Upper lobe of left lung (tissue), 6 donors: ENCODE results near the gene PRKN. TPM values are rescaled to one million over a fixed set of nuclear protein-coding genes. Genes with fewer than 3 reads are reported as not detected.

Experiments
- ATAC-seq, 2 donors: fragments of 200-7000 bp; cut with Tn5 transposase; one replicate each; pipeline ENCODE4 v1.9.1; 2022; ENCODE audit warnings: mild to moderate bottlenecking in 2 of 2, moderate library complexity in 2 of 2; ENCODE audit not compliant: low FRiP score in 2 of 2
- DNase-seq, 2 donors: peaks; one replicate each; pipeline ENCODE4 v3.0.0-alpha.2; 2019 to 2020
- H3K27ac ChIP-seq, 4 donors: fragments of 200-600 bp; sonication (generic); one replicate each; pipeline ENCODE4 v1.5.1; 2016 to 2019
- H3K27me3 ChIP-seq, 4 donors: fragments of 200-600 bp; sonication (generic); one replicate each; pipeline ENCODE4 v1.5.1; 2017 to 2019
- H3K36me3 ChIP-seq, 4 donors: fragments of 200-600 bp; sonication (generic); one replicate each; pipeline ENCODE4 v1.5.1; 2016 to 2019
- H3K4me1 ChIP-seq, 4 donors: fragments of 200-600 bp; sonication (generic); one replicate each; pipeline ENCODE4 v1.5.1; 2018 to 2019
- H3K4me3 ChIP-seq, 4 donors: fragments of 200-600 bp; sonication (generic); one replicate each; pipeline ENCODE4 v1.5.1; 2017 to 2019; ENCODE audit warnings: mild to moderate bottlenecking in 2 of 4, moderate library complexity in 1 of 4
- H3K9me3 ChIP-seq, 4 donors: fragments of 200-600 bp; sonication (generic); one replicate each; pipeline ENCODE4 v1.5.1; 2018 to 2019
- CTCF ChIP-seq, 6 experiments: fragments of 450-650 bp in 4 of 6; fragments of 200-600 bp in 2 of 6; sonication (generic) in 2 of 6; IDR thresholded peaks; one replicate each; pipeline ENCODE4 v1.5.1; 2016 to 2019; ENCODE audit warnings: antibody characterized with exemption in 6 of 6
- EP300 ChIP-seq, 4 donors: sonication (generic); formaldehyde crosslinking; IDR thresholded peaks; one replicate each; pipeline ENCODE4 v1.5.1; 2017; ENCODE audit warnings: antibody characterized with exemption in 4 of 4, control low read depth in 2 of 4
- POLR2A ChIP-seq, 4 donors: fragments of 450-650 bp; IDR thresholded peaks; one replicate each; pipeline ENCODE4 v1.5.1; 2016 to 2017; ENCODE audit warnings: antibody characterized with exemption in 4 of 4, mild to moderate bottlenecking in 2 of 4
- POLR2AphosphoS5 ChIP-seq, 2 donors: sonication (generic); formaldehyde crosslinking; IDR thresholded peaks; one replicate each; pipeline ENCODE4 v1.5.1; 2017; ENCODE audit warnings: antibody characterized with exemption in 2 of 2
- WGBS, 2 donors: methylation state at CpG; one replicate each; pipeline ENCODE4 v1.1.5; 2017 to 2018; 5-methylcytosine and 5-hydroxymethylcytosine counted together
- total RNA-seq, 6 donors: library from RNA; depleted of rRNA in 4 of 6; stranded (reverse); fragments of >200 nt in 4 of 6; gene quantifications; one replicate each; pipeline versions ENCODE4 v1.1.0 to v1.2.1, GENCODE V29; 2016 to 2021
- donor health status: DM: no; HTN: no; CAD: no; lungs with moderate emphysema.
- donor health status: DM: no; HTN: yes; CAD: no; lungs with severe emphysema.

Gene PRKN
- total RNA-seq, 6 donors from 2014 or later, result 2.7 to 29.3 (median 5.5) TPM

- no peaks in the 10 kb centered on the region for H3K4me1 ChIP-seq
- no peak for ATAC-seq
- no peaks in the 10 kb centered on the region for H3K36me3 ChIP-seq
- TF ChIP-seq EP300 (IDR thresholded peaks at IDR 0.05), result no peak
- no peak for TF ChIP-seq CTCF (IDR thresholded peaks at IDR 0.05)
- no peak for TF ChIP-seq POLR2A (IDR thresholded peaks at IDR 0.05)
- no peak for TF ChIP-seq POLR2AphosphoS5 (IDR thresholded peaks at IDR 0.05)
- H3K9me3 ChIP-seq, result no peaks in the 10 kb centered on the region
- H3K4me3 ChIP-seq, result no peak overlapping the region
- H3K27me3 ChIP-seq, result no peaks in the 10 kb centered on the region
- no peak overlapping the region for H3K27ac ChIP-seq
- DNase-seq, result no peak
- 93 to 95% methylated on average over 10 of the region's 10 CpGs for WGBS, 2 donors
Measured at GRCh38 chr6:161660666-161661571, 1066.6 kb downstream of the PRKN start.

- 69 to 72% methylated on average over 4 of the region's 4 CpGs for WGBS, 2 donors
- H3K9me3 ChIP-seq, result no peaks in the 10 kb centered on the region
Measured at GRCh38 chr6:161658211-161658610, 1069.4 kb downstream of the PRKN start.

GRCh38 chr6:161654209-161654608 is 1073.4 kb downstream of the PRKN start:
- 83 to 84% methylated on average over 6 of the region's 6 CpGs for WGBS, 2 donors
- ATAC-seq (no peak), DNase-seq (no peak)
- no peaks in the 10 kb centered on the region for H3K4me1 ChIP-seq
- H3K4me3 ChIP-seq, result no peak overlapping the region
- H3K27me3 ChIP-seq, result no peaks in the 10 kb centered on the region
- H3K27ac ChIP-seq, result no peak overlapping the region
- TF ChIP-seq POLR2A (IDR thresholded peaks at IDR 0.05), result no peak
- no peak for TF ChIP-seq CTCF (IDR thresholded peaks at IDR 0.05)
- no peak for TF ChIP-seq EP300 (IDR thresholded peaks at IDR 0.05)
- TF ChIP-seq POLR2AphosphoS5 (IDR thresholded peaks at IDR 0.05), result no peak
- no peaks in the 10 kb centered on the region for H3K9me3 ChIP-seq
- no peaks in the 10 kb centered on the region for H3K36me3 ChIP-seq

More at GRCh38 chr6:161658211-161658610, 1069.4 kb downstream of the PRKN start:
- no peak for DNase-seq
- ATAC-seq, result no peak
- H3K27me3 ChIP-seq, result no peaks in the 10 kb centered on the region
- no peak overlapping the region for H3K4me3 ChIP-seq
- TF ChIP-seq POLR2A (IDR thresholded peaks at IDR 0.05), result no peak
- TF ChIP-seq EP300 (IDR thresholded peaks at IDR 0.05), result no peak
- no peak for TF ChIP-seq CTCF (IDR thresholded peaks at IDR 0.05)
- no peak for TF ChIP-seq POLR2AphosphoS5 (IDR thresholded peaks at IDR 0.05)
- H3K27ac ChIP-seq, result no peak overlapping the region
- no peaks in the 10 kb centered on the region for H3K4me1 ChIP-seq
- no peaks in the 10 kb centered on the region for H3K36me3 ChIP-seq

- WGBS, 2 donors, result 88 to 96% methylated on average over 1 of the region's 1 CpG
- Histone ChIP-seq H3K27ac (no peak overlapping the region), H3K9me3 (no peaks in the 10 kb centered on the region), H3K36me3 (no peaks in the 10 kb centered on the region), H3K27me3 (no peaks in the 10 kb centered on the region), H3K4me3 (no peak overlapping the region), H3K4me1 (no peaks in the 10 kb centered on the region)
- no peak for TF ChIP-seq POLR2AphosphoS5 (IDR thresholded peaks at IDR 0.05)
- ATAC-seq, result no peak
- no peak for DNase-seq
Measured at GRCh38 chr6:161651949-161652348, 1075.6 kb downstream of the PRKN start.

GRCh38 chr6:161649841-161650240 is 1077.7 kb downstream of the PRKN start:
- 70 to 82% methylated on average over 2 to 4 of the region's 4 CpGs for WGBS, 2 donors
- no peak for ATAC-seq
- no peak for TF ChIP-seq POLR2AphosphoS5 (IDR thresholded peaks at IDR 0.05)
- TF ChIP-seq POLR2A (IDR thresholded peaks at IDR 0.05), result no peak
- TF ChIP-seq CTCF (IDR thresholded peaks at IDR 0.05), result no peak
- TF ChIP-seq EP300 (IDR thresholded peaks at IDR 0.05), result no peak

More at GRCh38 chr6:161649841-161650240, 1077.7 kb downstream of the PRKN start:
- H3K4me3 ChIP-seq, result no peak overlapping the region
- H3K36me3 ChIP-seq, result no peaks in the 10 kb centered on the region
- H3K27me3 ChIP-seq, result no peaks in the 10 kb centered on the region
- no peaks in the 10 kb centered on the region for H3K4me1 ChIP-seq
- H3K9me3 ChIP-seq, result no peaks in the 10 kb centered on the region
- H3K27ac ChIP-seq, result no peak overlapping the region
- DNase-seq, result no peak
